ENCODE measurements around the gene MAB21L3. TPM values are rescaled to one million over a fixed set of nuclear protein-coding genes. Genes with fewer than 3 reads are reported as not detected.

The MAB21L3 gene
- total and polyA plus RNA-seq, 2 of the 13 experiments (the other 11 are each of a cell fraction or from before 2014, with no cell fraction given): 0.55 to 4.1 TPM

- POLR2A ChIA-PET: no interaction called here
- CTCF ChIA-PET (ENCODE audit: low intra/inter-chr PET ratio, low total read pairs): no interaction called here
- Histone ChIP-seq H3K4me3 (replicated peaks in 1 of 3; ENCODE audit: insufficient read depth in 1 of 3, low read depth in 2 of 3, low read length in 3 of 3) (no peak overlapping the region), H2AFZ (ENCODE audit: low read length) (no peak overlapping the region), H3K9me3 (ENCODE audit: low read length) (no peaks in the 10 kb centered on the region), H3K36me3 (replicated peaks in 1 of 2; ENCODE audit: control insufficient read depth in 1 of 2, insufficient read depth in 2 of 2, low read length in 2 of 2) (peaks cover 0 to 2% of the 10 kb centered on the region in 2 experiments; a peak in 2 of 5 replicates), H3K27me3 (ENCODE audit: control insufficient read depth in 1 of 2, insufficient read depth in 2 of 2, low read length in 2 of 2) (no peaks in the 10 kb centered on the region), H3K4me1 (ENCODE audit: insufficient read depth, low read length) (peaks cover 57% of the 10 kb centered on the region), H3K9ac (ENCODE audit: insufficient read depth, low read depth, low read length) (no peak overlapping the region), H3K27ac (ENCODE audit: extremely low read length, insufficient read depth, low read length) (no peak overlapping the region), H3K79me2 (ENCODE audit: insufficient read depth, low read length) (no peaks in the 10 kb centered on the region), H4K20me1 (ENCODE audit: insufficient read depth, low read length) (no peaks in the 10 kb centered on the region), H3K4me2 (ENCODE audit: low read depth, low read length) (no peak overlapping the region)
- WGBS (ENCODE audit: low lambda C conversion rate): 87% methylated on average over 7 of the region's 7 CpGs
- DNase-seq (ENCODE audit: low spot score): no peak
- FAIRE-seq: no peak
- intact Hi-C loops (cut with micrococcal nuclease; ENCODE audit: unreplicated experiment) (no loop called here), in situ Hi-C loops (cut with HindIII; ENCODE audit: extremely low pct_ligation_motif_present, low pct_unique_long_range_greater_than_20kb) (no loop called here)
- no peak for ATAC-seq
- no peak for TF ChIP-seq SIX1 (CRISPR knock-in tag; IDR thresholded peaks at IDR 0.05; ENCODE audit: borderline replicate concordance)
- no peak for TF ChIP-seq AFF4 (CRISPR knock-in tag; IDR thresholded peaks at IDR 0.05)
- BruUV-seq (replicated peaks): no TSS peak
Observed at GRCh38 chr1:116127848-116128540, 16.8 kb downstream of the MAB21L3 start.

GRCh38 chr1:116128664-116129063, 17.5 kb downstream of the MAB21L3 start:
- Histone ChIP-seq H3K9me3 (ENCODE audit: low read length) (no peaks in the 10 kb centered on the region), H3K9ac (ENCODE audit: insufficient read depth, low read depth, low read length) (no peak overlapping the region), H3K4me2 (ENCODE audit: low read depth, low read length) (no peak overlapping the region), H3K27me3 (ENCODE audit: control insufficient read depth in 1 of 2, insufficient read depth in 2 of 2, low read length in 2 of 2) (no peaks in the 10 kb centered on the region), H3K36me3 (replicated peaks in 1 of 2; ENCODE audit: control insufficient read depth in 1 of 2, insufficient read depth in 2 of 2, low read length in 2 of 2) (peaks cover 0 to 2% of the 10 kb centered on the region in 2 experiments; a peak in 2 of 5 replicates), H3K4me1 (ENCODE audit: insufficient read depth, low read length) (peaks cover 50% of the 10 kb centered on the region), H3K4me3 (replicated peaks in 1 of 3; ENCODE audit: insufficient read depth in 1 of 3, low read depth in 2 of 3, low read length in 3 of 3) (no peak overlapping the region), H2AFZ (ENCODE audit: low read length) (no peak overlapping the region), H4K20me1 (ENCODE audit: insufficient read depth, low read length) (no peaks in the 10 kb centered on the region), H3K79me2 (ENCODE audit: insufficient read depth, low read length) (no peaks in the 10 kb centered on the region), H3K27ac (ENCODE audit: extremely low read length, insufficient read depth, low read length) (no peak overlapping the region)
- CTCF ChIA-PET (ENCODE audit: low intra/inter-chr PET ratio, low total read pairs): no interaction called here
- FAIRE-seq: no peak
- no peak for DNase-seq (ENCODE audit: low spot score)
- no TSS peak for BruUV-seq (replicated peaks)
- 98% methylated on average over 3 of the region's 3 CpGs for WGBS (ENCODE audit: low lambda C conversion rate)
- TF ChIP-seq PHF5A (CRISPR knock-in tag; IDR thresholded peaks at IDR 0.05; ENCODE audit: low read depth, unreplicated experiment) (no peak), KLF15 (CRISPR knock-in tag; IDR thresholded peaks at IDR 0.05; ENCODE audit: borderline replicate concordance) (no peak), ASH2L (IDR thresholded peaks at IDR 0.05; ENCODE audit: insufficient read length, low read depth, low read length) (no peak), ZNF614 (CRISPR knock-in tag; IDR thresholded peaks at IDR 0.05; ENCODE audit: borderline replicate concordance) (no peak), TCF7 (IDR thresholded peaks at IDR 0.05; ENCODE audit: low read depth) (no peak), ZNF749 (CRISPR knock-in tag; IDR thresholded peaks at IDR 0.05; ENCODE audit: borderline replicate concordance) (no peak), ZNF772 (CRISPR knock-in tag; IDR thresholded peaks at IDR 0.05) (no peak), TMF1 (CRISPR knock-in tag; IDR thresholded peaks at IDR 0.05; ENCODE audit: low read depth) (no peak)
- intact Hi-C loops (cut with micrococcal nuclease; ENCODE audit: unreplicated experiment) (no loop called here), in situ Hi-C loops (cut with HindIII; ENCODE audit: extremely low pct_ligation_motif_present, low pct_unique_long_range_greater_than_20kb) (no loop called here)
- ATAC-seq: no peak; the same call in 2 of the 3 replicates
- POLR2A ChIA-PET: no interaction called here
